HG03139 (cell line): ENCODE measurements around the gene COQ6.
"Not testable (repeated sequence)": the region's sequence is repeated elsewhere in the genome, so short reads cannot be mapped to it uniquely, and the experiment has no call there.

ENCODE experiments used
- ATAC-seq: cut with Tn5 transposase; IDR thresholded peaks from one replicate; pipeline ENCODE4 v1.9.1; 2021; ENCODE audit not compliant: unreplicated experiment

COQ6 gene

DNA sequence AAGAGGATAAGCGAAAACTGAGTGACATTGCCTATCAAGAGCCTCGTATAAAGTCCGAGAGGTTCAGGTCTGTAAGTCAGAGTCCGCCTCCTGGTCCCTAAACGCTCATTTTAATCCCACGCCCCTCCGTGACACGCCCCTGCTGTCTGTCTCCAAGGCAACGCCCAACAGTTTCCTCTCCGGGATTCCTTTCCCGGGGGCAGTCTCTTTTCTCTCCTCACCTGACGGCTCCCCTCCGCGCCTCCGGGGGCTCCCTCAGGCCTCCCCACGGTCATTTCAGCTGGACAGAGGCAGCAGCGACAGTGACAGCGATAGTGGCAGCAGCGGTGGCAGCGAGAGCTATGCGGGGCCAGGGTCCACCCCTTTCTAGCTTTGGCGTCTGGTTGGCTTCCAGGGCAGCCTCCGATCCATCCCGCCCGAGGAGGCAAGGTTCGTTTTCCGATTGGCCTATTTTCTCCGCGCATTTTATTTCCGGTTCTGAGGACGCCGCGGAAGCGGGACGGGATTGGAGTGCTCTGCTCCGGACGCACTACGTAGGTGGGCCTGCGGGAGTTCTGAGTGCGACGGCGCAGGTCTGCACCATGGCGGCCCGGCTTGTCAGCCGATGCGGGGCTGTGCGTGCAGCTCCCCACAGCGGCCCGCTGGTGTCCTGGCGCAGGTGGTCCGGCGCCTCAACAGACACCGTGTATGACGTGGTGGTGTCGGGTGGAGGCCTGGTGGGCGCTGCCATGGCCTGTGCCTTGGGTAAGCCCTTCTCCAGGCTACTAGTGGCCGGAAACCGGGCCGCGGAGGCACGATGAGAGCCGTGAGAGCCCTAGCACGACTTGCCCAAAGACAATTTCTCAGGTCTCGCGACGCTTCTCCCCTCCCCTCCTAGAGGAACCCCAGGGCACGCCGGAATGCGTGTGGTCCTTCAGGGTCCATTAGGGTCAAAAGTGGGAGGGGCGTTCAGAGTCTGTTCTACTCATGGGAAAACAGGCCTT is at the start of gene COQ6, which contains the start of gene FAM161B:
Gene COQ6 (plus strand): TSS at position 551 of the 983 bp plus-strand sequence. CDS start 31 bp downstream, at position 582.
Gene FAM161B (minus strand): TSS at position 343 of the 983 bp plus-strand sequence. CDS start 68 bp downstream, at position 275.
- ATAC-seq = peak; percentile 85

- no peak for ATAC-seq
Measured at GRCh38 chr14:73903028-73903427, 47.1 kb upstream of the COQ6 start.

DNA sequence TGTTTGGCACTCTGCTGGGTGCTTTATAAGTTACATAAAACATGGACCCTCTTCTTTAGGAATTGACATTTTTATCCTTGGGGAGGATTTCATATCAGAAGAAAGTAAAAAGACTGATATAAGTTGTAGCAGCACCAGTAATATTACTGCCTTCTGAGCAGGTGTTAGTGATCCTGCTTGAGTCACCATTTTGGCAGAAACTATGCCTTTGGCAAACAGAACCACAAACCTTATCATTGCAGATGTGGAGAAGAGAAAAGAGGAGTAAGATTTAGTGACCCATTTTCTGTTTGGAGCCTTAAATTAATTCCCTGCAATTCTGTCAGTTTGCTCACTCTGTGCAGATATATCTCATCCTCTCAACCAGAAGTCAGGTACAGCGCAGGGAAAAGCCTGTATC is 40.4 kb upstream of the COQ6 start:
- no peak for ATAC-seq

- ATAC-seq = no peak
Measured at GRCh38 chr14:73913256-73913655, 36.8 kb upstream of the COQ6 start.

GRCh38 chr14:73916324-73916723 is 33.8 kb upstream of the COQ6 start:
- no peak for ATAC-seq

DNA sequence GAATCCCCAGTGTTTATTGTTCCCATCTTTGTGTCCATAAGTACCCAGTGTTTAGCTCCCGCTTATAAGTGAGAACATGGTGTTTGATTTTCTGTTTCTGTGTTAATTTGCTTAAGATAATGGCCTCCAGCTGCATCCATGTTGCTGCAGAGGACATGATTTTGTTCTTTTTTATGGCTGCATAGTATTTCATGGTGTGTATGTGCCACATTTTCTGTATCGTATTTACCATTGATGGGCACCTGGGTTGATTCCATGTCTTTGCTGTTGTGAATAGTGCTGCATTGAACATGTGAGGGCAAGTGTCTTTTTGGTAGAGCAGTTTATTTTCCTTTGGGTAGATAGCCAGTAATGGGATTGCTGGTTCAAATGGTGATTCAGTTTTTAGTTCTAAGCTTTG is 30.6 kb upstream of the COQ6 start:
- not testable (repeated sequence) for ATAC-seq

DNA sequence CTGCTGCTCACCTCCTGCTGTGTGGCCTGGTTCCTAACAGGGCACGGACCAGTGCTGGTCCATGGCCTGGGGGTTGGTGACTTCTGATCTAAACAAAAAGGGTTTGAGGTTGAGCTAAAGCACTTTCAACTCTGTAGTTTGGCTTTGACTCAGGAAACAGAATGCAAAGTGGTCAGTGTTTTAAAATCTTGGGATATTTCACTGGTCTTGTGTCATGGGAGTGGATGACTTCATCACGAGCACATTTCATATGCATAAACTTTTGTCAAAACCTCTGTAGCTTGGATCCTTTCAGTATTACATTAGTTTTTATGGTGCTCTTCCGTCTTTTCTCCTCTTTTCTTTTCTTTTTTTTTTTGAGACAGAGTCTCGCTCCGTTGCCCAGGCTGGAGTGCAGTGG is 25.8 kb upstream of the COQ6 start:
- no peak for ATAC-seq

GRCh38 chr14:73935666-73936065 is 14.4 kb upstream of the COQ6 start:
- ATAC-seq = no peak

- ATAC-seq = no peak
Measured at GRCh38 chr14:73936548-73936947, 13.6 kb upstream of the COQ6 start.

DNA sequence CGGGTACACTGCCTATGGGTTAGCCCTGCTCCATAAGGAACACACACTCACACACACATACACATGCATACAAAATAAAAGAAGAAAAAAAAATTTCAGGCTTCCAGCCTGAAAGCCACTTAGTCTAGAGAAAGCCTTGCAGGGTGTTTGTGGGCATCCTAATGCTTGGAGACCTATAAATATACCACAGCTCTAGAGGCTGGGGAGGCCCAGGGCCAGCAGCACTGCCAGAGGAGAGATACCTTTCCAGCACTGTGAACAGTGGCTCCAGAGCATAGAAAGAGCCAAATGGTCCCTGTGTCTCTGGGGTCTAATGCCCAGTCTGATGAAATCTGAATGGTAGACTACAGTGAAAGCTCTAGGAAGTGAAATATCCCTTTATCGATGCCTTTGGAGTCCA is 13.1 kb upstream of the COQ6 start:
- ATAC-seq = no peak

DNA sequence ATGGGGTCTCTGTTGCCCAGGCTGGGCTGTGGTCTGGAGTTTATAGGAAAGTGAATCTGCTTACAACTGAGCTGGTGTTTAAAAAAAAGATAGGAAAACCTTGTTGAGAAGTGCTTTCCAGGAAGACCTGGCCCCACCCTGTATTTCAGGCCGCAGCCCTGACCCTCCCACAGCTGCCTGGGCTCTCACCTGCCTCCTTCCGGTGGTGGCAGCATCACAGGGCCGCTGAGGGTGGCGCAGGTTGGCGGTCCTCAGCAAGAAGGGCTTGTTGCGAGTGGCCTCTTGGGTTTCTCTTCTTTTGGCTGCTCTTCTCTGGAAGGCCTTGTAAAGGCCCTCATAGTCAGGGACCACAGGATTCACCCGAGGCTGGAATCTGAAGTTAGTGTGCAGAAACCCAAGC is 7.9 kb upstream of the COQ6 start:
- ATAC-seq = no peak

DNA sequence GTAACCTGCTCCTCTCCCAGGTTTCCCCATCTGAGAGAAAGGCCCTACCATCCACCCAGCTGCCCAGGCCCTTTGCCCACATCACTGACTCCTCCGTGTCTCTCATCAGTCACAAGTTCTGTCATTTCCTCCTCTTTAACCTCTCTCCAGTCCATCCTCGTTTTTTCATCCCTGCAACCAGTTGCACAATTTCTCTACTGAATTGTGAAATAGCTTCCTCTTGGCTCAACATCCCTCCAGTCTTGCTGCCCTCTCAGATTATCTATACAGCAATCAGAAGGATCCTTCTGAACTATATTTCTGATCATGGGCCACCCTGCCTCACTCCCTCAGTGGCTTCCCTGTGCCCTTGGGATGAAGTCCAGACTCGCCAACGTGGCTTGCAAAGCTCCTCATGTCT is 7.0 kb upstream of the COQ6 start:
- ATAC-seq = no peak

DNA sequence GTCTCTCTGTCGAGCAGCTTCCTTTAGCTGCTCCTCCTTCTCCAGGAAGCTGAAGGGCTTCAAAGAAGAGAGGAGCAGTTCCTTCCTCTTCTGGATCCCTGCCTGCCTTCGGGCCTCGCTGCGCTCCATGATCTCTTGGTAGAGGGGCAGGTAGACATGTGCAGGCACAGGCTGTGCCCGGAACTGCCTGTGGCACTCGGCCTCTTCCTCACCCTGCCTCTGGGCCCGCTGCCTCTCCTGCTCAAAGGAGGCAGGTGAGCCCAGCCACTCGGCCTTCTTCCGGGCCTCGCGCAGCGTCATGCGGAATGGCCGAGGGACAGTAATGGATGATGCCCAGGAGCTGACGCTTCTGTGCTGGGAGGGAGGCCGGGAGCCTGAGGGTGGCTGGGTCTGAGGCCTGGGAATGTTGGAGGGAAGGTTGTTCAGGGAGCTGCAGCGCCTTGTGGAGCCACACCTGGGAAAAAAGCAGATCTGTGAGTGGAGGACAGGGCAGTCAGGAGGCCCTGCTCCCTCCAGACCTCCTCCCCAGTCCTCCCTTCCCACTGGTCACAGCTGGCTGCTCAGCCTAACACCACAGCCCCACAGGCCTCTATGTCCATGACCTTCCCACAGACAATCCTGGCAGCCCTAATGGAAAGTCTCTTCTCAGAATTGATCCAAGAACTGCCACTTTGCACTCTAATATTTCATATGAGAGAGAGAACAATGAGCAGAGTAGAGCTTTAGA is 5.5 kb upstream of the COQ6 start:
- no peak for ATAC-seq

- no peak for ATAC-seq
Measured at GRCh38 chr14:73945159-73945670, 4.9 kb upstream of the COQ6 start.

GRCh38 chr14:73953731-73954130 is 3.6 kb downstream of the COQ6 start:
- no peak for ATAC-seq

DNA sequence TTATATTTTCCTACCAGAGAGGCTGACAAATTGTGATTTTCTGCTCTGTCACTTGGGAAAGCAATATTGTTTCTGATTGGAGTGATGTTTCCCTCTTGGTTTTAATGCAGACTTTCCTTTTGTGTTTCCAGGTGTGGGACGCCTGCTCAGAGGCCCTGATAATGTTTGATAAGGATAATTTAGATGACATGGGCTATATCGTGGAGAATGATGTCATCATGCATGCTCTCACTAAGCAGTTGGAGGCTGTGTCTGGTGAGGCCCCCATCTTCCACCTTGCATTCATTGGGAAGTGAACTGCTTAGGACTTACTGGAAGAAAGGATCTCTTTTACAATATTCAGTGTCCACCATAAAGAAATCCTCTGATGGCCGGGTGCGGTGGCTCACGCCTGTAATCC is 5.6 kb downstream of the COQ6 start:
- no peak for ATAC-seq

DNA sequence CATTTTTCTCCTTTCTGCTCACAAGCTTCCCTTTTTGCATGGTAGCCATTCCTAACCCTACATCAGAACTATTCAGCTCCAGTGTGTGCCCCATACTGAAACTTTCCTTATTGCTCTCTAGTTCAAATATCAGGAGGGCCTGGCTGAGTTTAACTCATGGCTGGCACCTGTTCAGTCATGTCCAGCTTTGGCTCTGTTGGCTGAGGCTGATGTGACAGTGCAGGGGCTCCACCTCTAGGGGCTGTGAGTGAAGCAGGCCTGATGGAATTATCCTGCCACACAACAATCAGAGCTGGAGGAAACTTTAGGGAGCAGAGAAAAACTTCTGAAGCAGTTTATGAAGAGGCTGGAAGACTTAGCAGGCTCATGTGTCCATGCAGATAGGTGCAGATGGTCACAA is 8.5 kb downstream of the COQ6 start:
- ATAC-seq = no peak

DNA sequence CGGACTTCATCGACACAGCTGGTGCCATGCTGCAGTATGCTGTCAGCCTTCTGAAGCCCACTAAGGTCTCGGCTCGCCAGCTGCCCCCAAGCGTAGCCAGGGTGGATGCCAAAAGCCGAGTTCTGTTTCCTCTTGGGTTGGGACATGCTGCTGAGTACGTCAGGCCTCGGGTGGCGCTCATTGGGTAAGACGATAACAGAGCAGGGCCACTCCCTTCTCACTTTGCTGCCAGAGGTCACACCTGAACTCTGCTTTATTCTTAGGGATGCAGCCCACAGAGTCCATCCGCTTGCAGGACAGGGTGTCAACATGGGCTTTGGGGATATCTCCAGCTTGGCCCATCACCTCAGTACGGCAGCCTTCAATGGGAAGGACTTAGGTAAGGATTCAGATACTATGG is 11.1 kb downstream of the COQ6 start:
- no peak for ATAC-seq

DNA sequence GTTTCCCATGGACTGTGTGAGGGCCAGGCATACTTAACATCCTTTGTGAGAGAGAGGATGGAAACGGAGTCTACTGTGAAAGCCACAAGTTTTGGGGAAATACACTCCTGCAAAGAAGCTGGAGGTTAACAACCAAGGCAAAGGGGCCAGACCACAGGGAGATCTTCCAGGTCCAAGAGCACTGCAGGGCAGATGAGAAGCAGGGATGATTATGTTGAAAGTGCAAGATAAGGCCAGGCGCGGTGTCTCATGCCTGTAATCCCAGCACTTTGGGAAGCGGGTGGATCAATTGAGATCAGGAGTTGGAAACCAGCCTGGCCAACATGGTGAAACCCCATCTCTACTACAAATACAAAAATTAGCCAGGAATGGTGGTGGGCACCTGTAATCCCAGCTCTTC is 15.1 kb downstream of the COQ6 start:
- ATAC-seq = no peak

DNA sequence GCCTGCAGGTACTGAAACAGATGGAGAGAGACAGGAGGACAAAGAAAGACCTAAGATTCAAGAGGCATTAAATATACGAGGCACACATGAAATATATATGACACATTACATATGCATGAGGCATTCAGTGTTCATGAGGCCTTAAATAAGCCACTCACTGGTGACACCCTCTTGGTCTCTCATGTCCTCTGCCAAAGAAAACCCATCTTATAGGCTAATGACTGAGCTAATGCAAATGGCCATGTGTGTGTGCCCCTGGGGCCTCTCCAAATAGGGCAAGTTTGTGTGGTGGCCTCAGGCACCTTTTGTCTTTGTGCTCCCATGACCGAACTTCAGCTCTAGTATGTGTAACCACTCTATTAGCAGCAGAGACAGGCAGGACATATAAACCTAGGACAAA is 18.8 kb downstream of the COQ6 start:
- no peak for ATAC-seq

DNA sequence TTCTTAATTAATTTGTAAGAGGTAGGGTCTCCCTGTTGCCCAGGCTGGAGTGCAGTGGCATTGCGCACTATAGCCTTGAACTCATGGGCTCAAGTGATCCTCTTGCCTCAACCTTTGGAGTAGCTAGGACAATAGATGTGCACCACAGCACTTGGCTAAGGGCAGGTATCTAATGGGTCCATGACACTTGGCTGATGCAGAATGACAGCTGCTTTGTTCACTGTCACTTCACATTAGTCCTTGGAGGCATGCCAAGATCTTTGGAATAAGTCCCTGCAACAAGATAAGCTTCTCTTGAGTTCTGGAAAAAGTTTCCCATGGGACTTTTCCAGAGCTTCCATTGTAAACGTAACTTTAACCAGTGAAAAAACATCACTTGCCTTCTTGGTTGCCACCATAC is 23.4 kb downstream of the COQ6 start:
- no peak for ATAC-seq

- no peak for ATAC-seq
Measured at GRCh38 chr14:73976125-73976524, 26.0 kb downstream of the COQ6 start.
